Liver (tissue), 3 donors: ENCODE results near the gene PDXK.

ENCODE experiments used
- GABPA ChIP-seq, 2 donors: IDR thresholded peaks in 1 of 2; conservative IDR thresholded peaks in 1 of 2; 2 replicates each; pipeline ENCODE4 v1.6.1; 2016; ENCODE audit warnings: antibody characterized with exemption in 2 of 2, mild to moderate bottlenecking in 1 of 2, moderate library complexity in 1 of 2
- JUND ChIP-seq, 2 donors: IDR thresholded peaks; 2 replicates each; pipeline ENCODE4 v1.6.1; 2016; ENCODE audit warnings: antibody characterized with exemption in 2 of 2
- TAF1 ChIP-seq: conservative IDR thresholded peaks from 2 replicates; pipeline ENCODE4 v1.6.1; 2016; ENCODE audit warnings: antibody characterized with exemption, mild to moderate bottlenecking
- TF ChIP-seq, protein P1 (sequence below): fragments of 150-350 bp; IDR thresholded peaks from 2 replicates; pipeline ENCODE4 v1.5.1; 2017; ENCODE audit warnings: improper control_type of control experiment, low read depth, low read length; ENCODE audit not compliant: missing input control
- TF ChIP-seq, protein P2 (sequence below): IDR thresholded peaks from 2 replicates; pipeline ENCODE4 v1.6.1; 2016; ENCODE audit warnings: antibody characterized with exemption
- TF ChIP-seq, protein P3 (sequence below): IDR thresholded peaks from 2 replicates; pipeline ENCODE4 v1.6.1; 2016; ENCODE audit warnings: antibody characterized with exemption, mild to moderate bottlenecking
- TF ChIP-seq, protein P4 (sequence below): IDR thresholded peaks from 2 replicates; pipeline ENCODE4 v1.6.1; 2016; ENCODE audit warnings: antibody characterized with exemption
- donor health status: healthy.
- donor health status: healthy.

- TF ChIP-seq, protein P1, sequence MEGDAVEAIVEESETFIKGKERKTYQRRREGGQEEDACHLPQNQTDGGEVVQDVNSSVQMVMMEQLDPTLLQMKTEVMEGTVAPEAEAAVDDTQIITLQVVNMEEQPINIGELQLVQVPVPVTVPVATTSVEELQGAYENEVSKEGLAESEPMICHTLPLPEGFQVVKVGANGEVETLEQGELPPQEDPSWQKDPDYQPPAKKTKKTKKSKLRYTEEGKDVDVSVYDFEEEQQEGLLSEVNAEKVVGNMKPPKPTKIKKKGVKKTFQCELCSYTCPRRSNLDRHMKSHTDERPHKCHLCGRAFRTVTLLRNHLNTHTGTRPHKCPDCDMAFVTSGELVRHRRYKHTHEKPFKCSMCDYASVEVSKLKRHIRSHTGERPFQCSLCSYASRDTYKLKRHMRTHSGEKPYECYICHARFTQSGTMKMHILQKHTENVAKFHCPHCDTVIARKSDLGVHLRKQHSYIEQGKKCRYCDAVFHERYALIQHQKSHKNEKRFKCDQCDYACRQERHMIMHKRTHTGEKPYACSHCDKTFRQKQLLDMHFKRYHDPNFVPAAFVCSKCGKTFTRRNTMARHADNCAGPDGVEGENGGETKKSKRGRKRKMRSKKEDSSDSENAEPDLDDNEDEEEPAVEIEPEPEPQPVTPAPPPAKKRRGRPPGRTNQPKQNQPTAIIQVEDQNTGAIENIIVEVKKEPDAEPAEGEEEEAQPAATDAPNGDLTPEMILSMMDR = no peak
- TF ChIP-seq GABPA (IDR thresholded peaks at IDR 0.05 in 1 of 2, conservative IDR thresholded peaks at IDR 0.05 in 1 of 2) (peak; percentile 70 to 84), TAF1 (peak; percentile 49), JUND (IDR thresholded peaks at IDR 0.05) (peak; percentile 85 to 96)
- TF ChIP-seq, protein P2, sequence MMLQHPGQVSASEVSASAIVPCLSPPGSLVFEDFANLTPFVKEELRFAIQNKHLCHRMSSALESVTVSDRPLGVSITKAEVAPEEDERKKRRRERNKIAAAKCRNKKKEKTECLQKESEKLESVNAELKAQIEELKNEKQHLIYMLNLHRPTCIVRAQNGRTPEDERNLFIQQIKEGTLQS = peak; percentile 61
- TF ChIP-seq, protein P3, sequence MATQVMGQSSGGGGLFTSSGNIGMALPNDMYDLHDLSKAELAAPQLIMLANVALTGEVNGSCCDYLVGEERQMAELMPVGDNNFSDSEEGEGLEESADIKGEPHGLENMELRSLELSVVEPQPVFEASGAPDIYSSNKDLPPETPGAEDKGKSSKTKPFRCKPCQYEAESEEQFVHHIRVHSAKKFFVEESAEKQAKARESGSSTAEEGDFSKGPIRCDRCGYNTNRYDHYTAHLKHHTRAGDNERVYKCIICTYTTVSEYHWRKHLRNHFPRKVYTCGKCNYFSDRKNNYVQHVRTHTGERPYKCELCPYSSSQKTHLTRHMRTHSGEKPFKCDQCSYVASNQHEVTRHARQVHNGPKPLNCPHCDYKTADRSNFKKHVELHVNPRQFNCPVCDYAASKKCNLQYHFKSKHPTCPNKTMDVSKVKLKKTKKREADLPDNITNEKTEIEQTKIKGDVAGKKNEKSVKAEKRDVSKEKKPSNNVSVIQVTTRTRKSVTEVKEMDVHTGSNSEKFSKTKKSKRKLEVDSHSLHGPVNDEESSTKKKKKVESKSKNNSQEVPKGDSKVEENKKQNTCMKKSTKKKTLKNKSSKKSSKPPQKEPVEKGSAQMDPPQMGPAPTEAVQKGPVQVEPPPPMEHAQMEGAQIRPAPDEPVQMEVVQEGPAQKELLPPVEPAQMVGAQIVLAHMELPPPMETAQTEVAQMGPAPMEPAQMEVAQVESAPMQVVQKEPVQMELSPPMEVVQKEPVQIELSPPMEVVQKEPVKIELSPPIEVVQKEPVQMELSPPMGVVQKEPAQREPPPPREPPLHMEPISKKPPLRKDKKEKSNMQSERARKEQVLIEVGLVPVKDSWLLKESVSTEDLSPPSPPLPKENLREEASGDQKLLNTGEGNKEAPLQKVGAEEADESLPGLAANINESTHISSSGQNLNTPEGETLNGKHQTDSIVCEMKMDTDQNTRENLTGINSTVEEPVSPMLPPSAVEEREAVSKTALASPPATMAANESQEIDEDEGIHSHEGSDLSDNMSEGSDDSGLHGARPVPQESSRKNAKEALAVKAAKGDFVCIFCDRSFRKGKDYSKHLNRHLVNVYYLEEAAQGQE = peak; percentile 90
- TF ChIP-seq, protein P4, sequence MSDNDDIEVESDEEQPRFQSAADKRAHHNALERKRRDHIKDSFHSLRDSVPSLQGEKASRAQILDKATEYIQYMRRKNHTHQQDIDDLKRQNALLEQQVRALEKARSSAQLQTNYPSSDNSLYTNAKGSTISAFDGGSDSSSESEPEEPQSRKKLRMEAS = peak; percentile 72
Observed at GRCh38 chr21:43728467-43729390, 9.8 kb downstream of the PDXK start.
